GM12878 (cell line): ENCODE measurements around the gene MAGI2. TPM values are rescaled to one million over a fixed set of nuclear protein-coding genes. Genes with fewer than 3 reads are reported as not detected.

Source experiments
- ATAC-seq: fragments of 200-7000 bp; cut with Tn5 transposase; 3 replicates; pipeline ENCODE4 v1.9.1; 2020; ENCODE audit warnings: mild to moderate bottlenecking, moderate library complexity
- BruUV-seq: library from RNA; stranded (reverse); fragments of 400-500 nt; replicated peaks from 2 replicates; lab custom pipeline; 2021; lab: Mats Ljungman, UMichigan
- CTCF ChIA-PET: fragments of 300-600 bp; sonication (Branson Sonifier 250); formaldehyde crosslinking; extraction: SDS; loops from one replicate; lab custom pipeline; 2021; ENCODE audit warnings: inconsistent platforms; lab: Yijun Ruan, JAX
- POLR2A ChIA-PET: fragments of 350-600 bp; formaldehyde crosslinking; extraction: SDS; loops from one replicate; lab custom pipeline; 2021; ENCODE audit warnings: inconsistent platforms; lab: Charles Lee
- RAD21 ChIA-PET: fragments of 300-600 bp; sonication (Branson Sonifier 250); formaldehyde crosslinking; loops from one replicate; lab custom pipeline; 2023; ENCODE audit warnings: antibody characterized with exemption; ENCODE audit not compliant: unreplicated experiment; lab: Charles Lee
- SMC1A ChIA-PET: fragments of 300-600 bp; sonication (Branson Sonifier 250); formaldehyde crosslinking; loops from one replicate; lab custom pipeline; 2023; ENCODE audit not compliant: unreplicated experiment, uncharacterized antibody; lab: Charles Lee
- DNase-seq: peaks from one replicate; pipeline ENCODE4 v3.0.0-alpha.2; 2011; ENCODE audit warnings: low read depth, low spot score
- FAIRE-seq: peaks from 3 replicates; lab custom pipeline; 2011; peaks lifted over from hg19 to GRCh38; lab: Jason Lieb, UNC
- H2AFZ ChIP-seq: 2 replicates; pipeline ENCODE4 v1.6.0; 2011; ENCODE audit warnings: low read depth, low read length, control low read depth; ENCODE audit not compliant: control insufficient read depth
- H3K27ac ChIP-seq: 2 replicates; pipeline ENCODE4 v1.5.1; 2011; ENCODE audit warnings: control low read depth; ENCODE audit not compliant: control insufficient read depth, insufficient read depth
- H3K27me3 ChIP-seq, 2 experiments: replicated peaks in 1 of 2; 2 replicates each; pipeline versions ENCODE4 v1.6.0 to v1.6.1; 2011; ENCODE audit warnings: low read length in 1 of 2; ENCODE audit not compliant: control insufficient read depth in 2 of 2, insufficient read depth in 2 of 2
- H3K36me3 ChIP-seq, 2 experiments: 2 replicates each; pipeline ENCODE4 v1.5.1; 2011; ENCODE audit warnings: low read length in 1 of 2; ENCODE audit not compliant: control insufficient read depth in 2 of 2, insufficient read depth in 2 of 2
- H3K4me1 ChIP-seq: 2 replicates; pipeline ENCODE4 v1.6.1; 2011; ENCODE audit warnings: mild to moderate bottlenecking, low read length, moderate library complexity, mixed read lengths; ENCODE audit not compliant: control insufficient read depth, insufficient read depth
- H3K4me2 ChIP-seq: 2 replicates; pipeline ENCODE4 v1.6.0; 2011; ENCODE audit warnings: control low read depth; ENCODE audit not compliant: control insufficient read depth, insufficient read depth
- H3K4me3 ChIP-seq: fragments of 200-600 bp; sonication (generic); 2 replicates; pipeline ENCODE4 v1.5.1; 2016
- H3K79me2 ChIP-seq: 2 replicates; pipeline ENCODE4 v1.6.0; 2011; ENCODE audit warnings: low read length; ENCODE audit not compliant: control insufficient read depth, insufficient read depth
- H3K9ac ChIP-seq: 2 replicates; pipeline ENCODE4 v1.8.0; 2011; ENCODE audit warnings: low read length, control low read depth, mixed read lengths; ENCODE audit not compliant: control insufficient read depth, insufficient read depth
- H3K9me3 ChIP-seq: replicated peaks from 3 replicates; pipeline ENCODE4 v1.5.1; 2011; ENCODE audit warnings: mild to moderate bottlenecking, low read length; ENCODE audit not compliant: control insufficient read depth, insufficient read depth
- H4K20me1 ChIP-seq: 2 replicates; pipeline ENCODE4 v1.6.0; 2011; ENCODE audit not compliant: control insufficient read depth, insufficient read depth
- CBFB ChIP-seq: IDR thresholded peaks from 2 replicates; pipeline ENCODE4 v1.6.1; 2016; ENCODE audit warnings: antibody characterized with exemption, low read depth
- IRF4 ChIP-seq: IDR thresholded peaks from 2 replicates; pipeline ENCODE4 v1.6.1; 2011; ENCODE audit warnings: low read depth, low read length
- MLLT1 ChIP-seq: fragments of 450-650 bp; IDR thresholded peaks from 2 replicates; pipeline ENCODE4 v1.6.1; 2016; ENCODE audit warnings: mild to moderate bottlenecking
- MXI1 ChIP-seq: fragments of 150-350 bp; IDR thresholded peaks from 2 replicates; pipeline ENCODE4 v1.6.1; 2011; ENCODE audit warnings: low read depth, mild to moderate bottlenecking, inconsistent platforms, low read length, improper control_type of control experiment
- NFYA ChIP-seq: IDR thresholded peaks from 2 replicates; pipeline ENCODE4 v1.6.1; 2011; ENCODE audit warnings: low read depth, mild to moderate bottlenecking, low read length, improper control_type of control experiment, borderline replicate concordance
- SREBF2 ChIP-seq: IDR thresholded peaks from 2 replicates; pipeline ENCODE4 v1.6.1; 2012; ENCODE audit warnings: mild to moderate bottlenecking, low read length
- WGBS: methylation state at CpG from one replicate; pipeline ENCODE4 v1.1.6; 2016; ENCODE audit warnings: low lambda C conversion rate; ENCODE audit not compliant: insufficient replicate concordance, insufficient coverage; ENCODE audit errors: missing lambda C conversion rate; 5-methylcytosine and 5-hydroxymethylcytosine counted together
- in situ Hi-C: fragments of 300-500 bp; cut with MboI; formaldehyde crosslinking; loops from 9 replicates; pipeline ENCODE4 v1.14.3; 2018; ENCODE audit warnings: mixed read lengths
- intact Hi-C: fragments of 100-400 bp; cut with micrococcal nuclease; formaldehyde crosslinking; loops from one replicate; pipeline ENCODE4 v1.14.2; 2022; ENCODE audit not compliant: unreplicated experiment
- polyA plus RNA-seq, 11 experiments: library from polyadenylated mRNA; depleted of rRNA in 4 of 11; unstranded in 6 of 11; stranded (reverse) in 5 of 11; fragments of >200 nt; fragmentation: Nextera tagmentation in 4 of 11; fragmentation: Illumina TruSeq in 1 of 11; extraction: Ambion mirVana in 4 of 11; extraction: Trizol in 1 of 11; gene quantifications; 1 replicate in 1 of 11; 2 replicates in 10 of 11; pipeline versions ENCODE4 v1.2.1 to v1.2.3, GENCODE V29; 2011 to 2016; ENCODE audit warnings: inconsistent platforms in 2 of 11, missing spikeins in 2 of 11, low read depth in 1 of 11
- total RNA-seq, 4 experiments: library from RNA; depleted of rRNA in 3 of 4; stranded (reverse); fragments of >200 nt in 3 of 4; fragmentation: Illumina TruSeq in 1 of 4; extraction: Trizol in 1 of 4; gene quantifications; 2 replicates each; pipeline versions ENCODE4 v1.2.1 to v1.2.3, GENCODE V29; 2013 to 2021
- TF ChIP-seq, protein P1 (sequence below): fragments of 450-650 bp; IDR thresholded peaks from 2 replicates; pipeline ENCODE4 v1.6.1; 2017; ENCODE audit warnings: mild to moderate bottlenecking
- TF ChIP-seq, protein P2 (sequence below): fragments of 450-650 bp; formaldehyde crosslinking; IDR thresholded peaks from 2 replicates; pipeline ENCODE4 v1.5.0; 2022; ENCODE audit warnings: mild to moderate bottlenecking, missing genetic modification characterization

MAGI2 gene
- total and polyA plus RNA-seq, 10 of the 15 experiments (the other 5 are each of a cell fraction or from before 2014, with no cell fraction given): 0.01 to 0.31 (median 0.05) TPM; not detected in 2

DNA sequence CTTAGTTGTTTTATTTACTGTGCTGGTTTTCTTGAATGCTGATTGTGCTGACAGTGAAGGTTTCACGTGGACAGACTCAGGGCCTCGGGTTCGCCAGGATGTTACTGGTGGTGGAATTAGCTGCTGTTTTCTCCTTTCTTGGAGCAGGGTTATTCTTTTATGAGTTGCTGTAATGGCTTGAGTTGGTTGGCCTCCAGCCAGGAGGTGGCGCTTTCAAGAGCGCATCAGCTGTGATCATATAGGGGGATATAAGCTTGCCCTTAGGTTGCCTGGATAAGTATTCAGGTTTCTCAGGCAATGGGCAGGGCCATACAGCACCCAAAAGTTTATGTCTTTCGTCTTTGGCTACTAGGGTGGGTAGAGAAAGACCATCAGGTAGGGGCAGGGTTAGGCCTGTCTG is 913.6 kb downstream of the MAGI2 start:
- SMC1A ChIA-PET: no interaction called here
- CTCF ChIA-PET: no interaction called here
- Histone ChIP-seq H3K9ac (no peak overlapping the region), H3K79me2 (no peaks in the 10 kb centered on the region), H3K27me3 (no peaks in the 10 kb centered on the region), H3K4me1 (no peaks in the 10 kb centered on the region), H3K36me3 (no peaks in the 10 kb centered on the region), H3K4me2 (no peak overlapping the region), H2AFZ (no peak overlapping the region), H3K9me3 (no peaks in the 10 kb centered on the region), H4K20me1 (no peaks in the 10 kb centered on the region), H3K4me3 (no peak overlapping the region), H3K27ac (no peak overlapping the region)
- RAD21 ChIA-PET: no interaction called here
- in situ Hi-C loops (no loop called here), intact Hi-C loops (no loop called here)
- DNase-seq (no peak), FAIRE-seq (no peak), ATAC-seq (no peak)
- 37% methylated on average over 6 of the region's 6 CpGs for WGBS
- TF ChIP-seq, protein P1, sequence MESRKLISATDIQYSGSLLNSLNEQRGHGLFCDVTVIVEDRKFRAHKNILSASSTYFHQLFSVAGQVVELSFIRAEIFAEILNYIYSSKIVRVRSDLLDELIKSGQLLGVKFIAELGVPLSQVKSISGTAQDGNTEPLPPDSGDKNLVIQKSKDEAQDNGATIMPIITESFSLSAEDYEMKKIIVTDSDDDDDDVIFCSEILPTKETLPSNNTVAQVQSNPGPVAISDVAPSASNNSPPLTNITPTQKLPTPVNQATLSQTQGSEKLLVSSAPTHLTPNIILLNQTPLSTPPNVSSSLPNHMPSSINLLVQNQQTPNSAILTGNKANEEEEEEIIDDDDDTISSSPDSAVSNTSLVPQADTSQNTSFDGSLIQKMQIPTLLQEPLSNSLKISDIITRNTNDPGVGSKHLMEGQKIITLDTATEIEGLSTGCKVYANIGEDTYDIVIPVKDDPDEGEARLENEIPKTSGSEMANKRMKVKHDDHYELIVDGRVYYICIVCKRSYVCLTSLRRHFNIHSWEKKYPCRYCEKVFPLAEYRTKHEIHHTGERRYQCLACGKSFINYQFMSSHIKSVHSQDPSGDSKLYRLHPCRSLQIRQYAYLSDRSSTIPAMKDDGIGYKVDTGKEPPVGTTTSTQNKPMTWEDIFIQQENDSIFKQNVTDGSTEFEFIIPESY: no peak
- no peak for TF ChIP-seq SREBF2
- TF ChIP-seq MLLT1: no peak
- TF ChIP-seq IRF4: no peak
- TF ChIP-seq CBFB: no peak
- no peak for TF ChIP-seq NFYA
- TF ChIP-seq MXI1: no peak
- TF ChIP-seq, protein P2, sequence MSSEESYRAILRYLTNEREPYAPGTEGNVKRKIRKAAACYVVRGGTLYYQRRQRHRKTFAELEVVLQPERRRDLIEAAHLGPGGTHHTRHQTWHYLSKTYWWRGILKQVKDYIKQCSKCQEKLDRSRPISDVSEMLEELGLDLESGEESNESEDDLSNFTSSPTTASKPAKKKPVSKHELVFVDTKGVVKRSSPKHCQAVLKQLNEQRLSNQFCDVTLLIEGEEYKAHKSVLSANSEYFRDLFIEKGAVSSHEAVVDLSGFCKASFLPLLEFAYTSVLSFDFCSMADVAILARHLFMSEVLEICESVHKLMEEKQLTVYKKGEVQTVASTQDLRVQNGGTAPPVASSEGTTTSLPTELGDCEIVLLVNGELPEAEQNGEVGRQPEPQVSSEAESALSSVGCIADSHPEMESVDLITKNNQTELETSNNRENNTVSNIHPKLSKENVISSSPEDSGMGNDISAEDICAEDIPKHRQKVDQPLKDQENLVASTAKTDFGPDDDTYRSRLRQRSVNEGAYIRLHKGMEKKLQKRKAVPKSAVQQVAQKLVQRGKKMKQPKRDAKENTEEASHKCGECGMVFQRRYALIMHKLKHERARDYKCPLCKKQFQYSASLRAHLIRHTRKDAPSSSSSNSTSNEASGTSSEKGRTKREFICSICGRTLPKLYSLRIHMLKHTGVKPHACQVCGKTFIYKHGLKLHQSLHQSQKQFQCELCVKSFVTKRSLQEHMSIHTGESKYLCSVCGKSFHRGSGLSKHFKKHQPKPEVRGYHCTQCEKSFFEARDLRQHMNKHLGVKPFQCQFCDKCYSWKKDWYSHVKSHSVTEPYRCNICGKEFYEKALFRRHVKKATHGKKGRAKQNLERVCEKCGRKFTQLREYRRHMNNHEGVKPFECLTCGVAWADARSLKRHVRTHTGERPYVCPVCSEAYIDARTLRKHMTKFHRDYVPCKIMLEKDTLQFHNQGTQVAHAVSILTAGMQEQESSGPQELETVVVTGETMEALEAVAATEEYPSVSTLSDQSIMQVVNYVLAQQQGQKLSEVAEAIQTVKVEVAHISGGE (CRISPR knock-in tag): no peak
- POLR2A ChIA-PET: no interaction called here
- no TSS peak for BruUV-seq
